NCI-H1417 (cell line): Measurements from ENCODE around the gene CNN3.

ENCODE experiments used
- DNase-seq, 3 experiments: peaks; one replicate each; lab custom pipeline; 2025; lab: John Stamatoyannopoulos, UW

CNN3 gene

DNA sequence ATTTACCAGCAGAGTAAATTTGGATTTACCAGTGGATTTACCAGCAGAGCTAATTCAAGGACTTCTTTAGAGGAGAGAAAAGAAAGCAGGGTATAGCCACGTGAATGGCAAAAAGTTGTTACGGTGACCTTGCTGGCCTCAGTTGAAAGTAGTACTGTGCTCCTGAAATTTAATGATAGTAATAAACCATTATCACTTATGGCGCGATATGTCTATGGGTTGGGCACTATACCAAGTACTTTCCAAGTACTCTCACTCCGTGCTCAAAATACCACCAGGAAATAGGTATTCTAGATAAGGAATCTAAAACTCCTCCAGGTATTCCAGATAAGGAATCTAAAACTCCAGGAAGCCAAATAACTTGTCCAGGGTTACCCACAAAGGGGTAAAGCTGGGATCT, 70.9 kb downstream of the CNN3 start:
- DNase-seq, result no peak

DNA sequence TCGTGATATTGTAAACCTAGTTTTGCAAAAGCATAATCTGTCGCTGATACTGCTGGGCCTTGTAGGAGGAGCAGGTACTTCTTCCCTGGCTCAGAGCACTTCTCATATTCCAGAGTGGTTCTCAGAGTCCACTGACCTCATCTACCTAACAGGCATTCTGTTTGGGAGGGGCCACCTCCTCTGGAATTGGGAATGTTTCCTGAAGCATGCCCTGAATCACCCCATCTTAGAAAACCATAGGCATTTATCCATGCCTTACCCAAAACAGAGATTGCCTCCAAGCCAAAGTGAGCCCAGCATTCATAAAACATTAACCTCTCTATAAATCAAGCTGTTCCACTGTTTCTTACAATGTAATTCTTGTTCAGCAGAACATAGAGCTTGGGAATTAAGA, 71.6 kb downstream of the CNN3 start:
- DNase-seq, result peak in 1 of 3 experiments; percentile 65

DNA sequence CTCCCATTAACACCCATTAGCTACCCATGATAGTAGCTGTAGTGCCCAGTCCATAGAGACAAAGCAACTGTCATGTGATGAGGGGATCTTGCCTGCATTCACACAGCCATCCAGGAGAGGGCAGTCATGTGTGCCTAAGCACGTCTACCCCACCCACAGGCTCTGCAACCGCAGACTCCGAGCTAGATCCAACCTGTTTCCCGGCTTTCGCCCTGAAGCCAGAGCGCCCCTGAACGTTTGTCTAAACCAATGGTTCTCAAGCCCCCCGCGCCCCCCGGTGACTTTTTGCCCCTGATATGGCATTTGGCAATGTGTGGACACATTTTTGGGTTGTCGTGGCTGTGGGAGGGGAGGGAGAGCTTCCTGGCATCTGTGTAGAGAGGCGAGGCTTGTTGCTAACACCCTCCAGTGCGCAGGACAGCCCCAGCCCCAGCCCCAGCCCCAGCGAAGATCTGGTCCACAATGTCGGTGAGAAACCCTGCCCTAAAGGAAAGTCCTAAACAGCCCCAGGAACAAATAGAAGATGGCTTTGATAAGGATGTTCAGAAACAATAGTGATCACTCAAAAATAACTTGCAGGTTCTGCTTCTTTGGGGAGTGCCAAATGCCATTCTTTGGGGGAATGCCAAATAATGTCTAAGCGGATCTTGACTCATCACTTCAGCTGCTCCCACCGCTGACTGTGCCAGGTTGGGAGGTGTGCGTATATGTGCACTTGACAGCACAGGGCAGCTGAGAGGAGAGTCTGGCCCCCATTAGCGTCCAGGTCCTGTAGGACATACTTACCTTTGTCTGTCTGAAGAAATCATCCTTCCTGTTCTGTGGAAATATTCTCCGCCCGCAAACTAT, 72.2 kb downstream of the CNN3 start:
- peak; percentile 79 to 91 (median 90) for DNase-seq

DNA sequence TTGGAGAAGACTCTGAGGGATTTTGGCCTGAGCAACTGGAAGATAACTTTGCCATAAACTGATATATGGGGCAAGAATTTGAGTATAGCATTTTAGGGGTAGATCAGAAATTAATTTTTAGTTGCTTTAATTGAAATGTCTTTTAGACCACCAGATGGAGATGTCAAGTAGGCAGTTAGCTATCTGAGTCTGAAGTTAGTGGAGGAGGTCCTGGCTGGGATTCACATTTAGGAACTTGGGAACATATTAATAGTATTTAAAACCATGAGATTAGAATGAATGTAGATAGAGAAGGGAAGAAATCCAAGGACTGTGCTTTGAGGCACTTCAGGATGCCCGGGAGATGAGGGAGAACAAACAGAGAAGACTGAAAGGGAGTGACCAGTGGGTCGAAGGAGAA, 74.1 kb downstream of the CNN3 start:
- no peak for DNase-seq

DNA sequence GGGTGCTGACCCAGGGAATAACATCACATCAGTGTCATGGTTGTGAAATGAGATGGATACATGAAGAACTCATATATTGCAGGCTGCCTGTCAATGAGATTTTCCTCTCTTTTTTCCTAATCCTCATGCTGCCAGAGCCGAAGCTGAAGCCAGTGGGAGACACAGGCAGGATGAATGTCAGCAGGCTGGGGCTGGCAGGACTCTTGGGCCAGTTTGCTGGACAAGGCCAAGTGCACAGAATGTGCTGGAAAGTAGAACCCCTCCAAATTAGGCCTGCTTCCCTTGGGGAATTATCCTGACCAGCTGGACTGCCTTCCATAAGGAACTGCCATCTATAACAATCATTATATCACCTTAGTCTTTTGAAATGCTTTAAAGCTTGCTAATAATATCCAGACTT, 75.3 kb downstream of the CNN3 start:
- no peak for DNase-seq
